ENCODE results near the gene POLR3B. TPM values are rescaled to one million over a fixed set of nuclear protein-coding genes. Genes with fewer than 3 reads are reported as not detected.

POLR3B gene
- total and polyA plus RNA-seq, 9 of the 15 experiments (the other 6 are each of a cell fraction or from before 2014, with no cell fraction given), result 7.6 to 17.9 (median 14.4) TPM

DNA sequence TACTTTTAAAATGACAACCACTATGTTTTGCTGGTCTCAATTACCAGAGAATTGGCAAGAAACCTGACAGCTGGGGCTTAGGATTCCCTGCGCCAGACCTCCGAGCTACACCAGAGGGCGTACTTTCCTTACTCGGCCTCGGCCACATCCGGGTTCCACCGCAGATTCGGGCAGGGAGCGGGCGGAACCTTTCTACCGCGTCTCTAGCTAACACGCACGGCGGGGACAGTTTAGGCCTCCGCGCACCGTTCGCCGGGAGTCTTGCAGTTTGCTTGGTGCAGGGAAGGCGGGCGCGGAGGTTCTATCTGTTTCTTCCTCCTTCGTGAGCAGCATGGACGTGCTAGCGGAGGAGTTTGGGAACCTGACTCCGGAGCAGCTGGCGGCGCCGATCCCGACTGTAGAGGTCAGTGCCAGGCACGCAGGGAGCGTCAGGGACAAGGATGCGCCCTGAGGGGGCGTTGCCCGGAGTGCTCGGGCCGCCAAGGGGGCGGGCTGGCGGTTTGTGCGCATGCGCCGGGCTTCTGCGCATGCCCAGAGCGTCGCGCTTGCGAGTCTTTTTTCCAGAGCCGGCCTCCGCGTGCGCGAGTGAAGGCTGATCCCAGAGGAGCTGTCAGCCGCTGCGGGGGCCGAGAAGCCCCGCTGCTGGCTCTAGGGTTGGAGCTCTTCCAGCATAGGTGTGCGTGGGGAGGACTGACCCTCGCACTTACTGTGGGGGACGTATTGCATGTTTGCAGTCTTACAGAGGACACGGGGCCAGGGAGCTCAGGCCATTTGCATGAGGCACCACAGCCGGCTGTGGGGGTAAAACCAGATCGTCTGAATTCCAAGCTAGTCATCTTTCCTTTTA lies at the start of gene POLR3B (continued):
- TF ChIP-seq TEAD4 (IDR thresholded peaks at IDR 0.05; ENCODE audit: low read length) (peak; percentile 69), TEAD4 (CRISPR knock-in tag; IDR thresholded peaks at IDR 0.05; ENCODE audit: borderline replicate concordance) (no peak), BRF1 (IDR thresholded peaks at IDR 0.05; ENCODE audit: borderline replicate concordance, extremely low read depth, insufficient read length) (no peak), RNF2 (IDR thresholded peaks at IDR 0.05) (peak; percentile 78; the same call in 1 of the 2 replicates), ARNT (IDR thresholded peaks at IDR 0.05) (peak in 1 of 2 experiments; percentile 54; a peak in 1 of 4 replicates), NCOA4 (IDR thresholded peaks at IDR 0.05; ENCODE audit: partially characterized antibody) (no peak), KLF1 (tag; IDR thresholded peaks at IDR 0.05) (peak; percentile 76; the same call in 1 of the 2 replicates), NFIC (IDR thresholded peaks at IDR 0.05) (peak; percentile 46), ETS2 (tag; IDR thresholded peaks at IDR 0.05; ENCODE audit: borderline replicate concordance, poor library complexity, severe bottlenecking) (no peak), STAG1 (CRISPR knock-in tag; IDR thresholded peaks at IDR 0.05; ENCODE audit: borderline replicate concordance) (no peak), CBX8 (IDR thresholded peaks at IDR 0.05; ENCODE audit: borderline replicate concordance, extremely low read depth, low read depth, low read length, poor library complexity, severe bottlenecking) (no peak), GTF2F1 (IDR thresholded peaks at IDR 0.05; ENCODE audit: low read depth, low read length) (no peak), KDM5B (IDR thresholded peaks at IDR 0.05; ENCODE audit: insufficient replicate concordance, low read depth, low read length) (peak; percentile 80), DMBX1 (CRISPR knock-in tag; IDR thresholded peaks at IDR 0.05; ENCODE audit: borderline replicate concordance) (no peak; the same call in 1 of the 2 replicates), CTBP1 (IDR thresholded peaks at IDR 0.05; ENCODE audit: borderline replicate concordance) (peak; percentile 95), NR2C2 (CRISPR knock-in tag; IDR thresholded peaks at IDR 0.05) (peak; percentile 76), NR2C2 (tag; IDR thresholded peaks at IDR 0.05) (peak; percentile 88)
- TF ChIP-seq, protein P1, sequence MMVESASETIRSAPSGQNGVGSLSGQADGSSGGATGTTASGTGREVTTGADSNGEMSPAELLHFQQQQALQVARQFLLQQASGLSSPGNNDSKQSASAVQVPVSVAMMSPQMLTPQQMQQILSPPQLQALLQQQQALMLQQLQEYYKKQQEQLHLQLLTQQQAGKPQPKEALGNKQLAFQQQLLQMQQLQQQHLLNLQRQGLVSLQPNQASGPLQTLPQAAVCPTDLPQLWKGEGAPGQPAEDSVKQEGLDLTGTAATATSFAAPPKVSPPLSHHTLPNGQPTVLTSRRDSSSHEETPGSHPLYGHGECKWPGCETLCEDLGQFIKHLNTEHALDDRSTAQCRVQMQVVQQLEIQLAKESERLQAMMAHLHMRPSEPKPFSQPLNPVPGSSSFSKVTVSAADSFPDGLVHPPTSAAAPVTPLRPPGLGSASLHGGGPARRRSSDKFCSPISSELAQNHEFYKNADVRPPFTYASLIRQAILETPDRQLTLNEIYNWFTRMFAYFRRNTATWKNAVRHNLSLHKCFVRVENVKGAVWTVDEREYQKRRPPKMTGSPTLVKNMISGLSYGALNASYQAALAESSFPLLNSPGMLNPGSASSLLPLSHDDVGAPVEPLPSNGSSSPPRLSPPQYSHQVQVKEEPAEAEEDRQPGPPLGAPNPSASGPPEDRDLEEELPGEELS (CRISPR knock-in tag; IDR thresholded peaks at IDR 0.05; ENCODE audit: borderline replicate concordance), result no peak
- TF ChIP-seq, protein P2, sequence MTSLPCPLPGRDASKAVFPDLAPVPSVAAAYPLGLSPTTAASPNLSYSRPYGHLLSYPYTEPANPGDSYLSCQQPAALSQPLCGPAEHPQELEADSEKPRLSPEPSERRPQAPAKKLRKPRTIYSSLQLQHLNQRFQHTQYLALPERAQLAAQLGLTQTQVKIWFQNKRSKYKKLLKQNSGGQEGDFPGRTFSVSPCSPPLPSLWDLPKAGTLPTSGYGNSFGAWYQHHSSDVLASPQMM (CRISPR knock-in tag; IDR thresholded peaks at IDR 0.05), result no peak
- TF ChIP-seq, protein P3, sequence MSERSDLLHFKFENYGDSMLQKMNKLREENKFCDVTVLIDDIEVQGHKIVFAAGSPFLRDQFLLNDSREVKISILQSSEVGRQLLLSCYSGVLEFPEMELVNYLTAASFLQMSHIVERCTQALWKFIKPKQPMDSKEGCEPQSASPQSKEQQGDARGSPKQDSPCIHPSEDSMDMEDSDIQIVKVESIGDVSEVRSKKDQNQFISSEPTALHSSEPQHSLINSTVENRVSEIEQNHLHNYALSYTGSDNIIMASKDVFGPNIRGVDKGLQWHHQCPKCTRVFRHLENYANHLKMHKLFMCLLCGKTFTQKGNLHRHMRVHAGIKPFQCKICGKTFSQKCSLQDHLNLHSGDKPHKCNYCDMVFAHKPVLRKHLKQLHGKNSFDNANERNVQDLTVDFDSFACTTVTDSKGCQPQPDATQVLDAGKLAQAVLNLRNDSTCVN (CRISPR knock-in tag; IDR thresholded peaks at IDR 0.05), result peak; percentile 85; the same call in 1 of the 2 replicates
- TF ChIP-seq, protein P4, sequence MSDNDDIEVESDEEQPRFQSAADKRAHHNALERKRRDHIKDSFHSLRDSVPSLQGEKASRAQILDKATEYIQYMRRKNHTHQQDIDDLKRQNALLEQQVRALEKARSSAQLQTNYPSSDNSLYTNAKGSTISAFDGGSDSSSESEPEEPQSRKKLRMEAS (CRISPR knock-in tag; IDR thresholded peaks at IDR 0.05), result peak; percentile 82
- TF ChIP-seq, protein P5, sequence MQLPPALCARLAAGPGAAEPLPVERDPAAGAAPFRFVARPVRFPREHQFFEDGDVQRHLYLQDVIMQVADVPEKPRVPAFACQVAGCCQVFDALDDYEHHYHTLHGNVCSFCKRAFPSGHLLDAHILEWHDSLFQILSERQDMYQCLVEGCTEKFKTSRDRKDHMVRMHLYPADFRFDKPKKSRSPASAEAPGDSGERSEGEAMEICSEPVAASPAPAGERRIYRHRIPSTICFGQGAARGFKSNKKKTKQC (CRISPR knock-in tag; IDR thresholded peaks at IDR 0.05), result peak; percentile 59

Data from K562 (cell line).